Hepatic stellate cell (primary cell): ENCODE measurements around the gene CHST15.

Experiments used
- DNase-seq: peaks from one replicate; pipeline ENCODE4 v3.0.0; 2011; ENCODE audit warnings: low spot score

The CHST15 gene

GRCh38 chr10:123998197-123999141, 94.9 kb downstream of the CHST15 start:
- peak; percentile 4 for DNase-seq

GRCh38 chr10:123997486-123998196, 95.8 kb downstream of the CHST15 start:
- peak; percentile 85 for DNase-seq

- DNase-seq = peak; percentile 1
These were observed 96.4 kb downstream of the CHST15 start for GRCh38 chr10:123997013-123997412.

GRCh38 chr10:123996302-123996701, 97.1 kb downstream of the CHST15 start:
- DNase-seq = no peak

- DNase-seq = peak; percentile 73
These were observed 97.8 kb downstream of the CHST15 start for GRCh38 chr10:123995461-123996131.

GRCh38 chr10:123995082-123995460, 98.3 kb downstream of the CHST15 start:
- DNase-seq = no peak

- DNase-seq = peak; percentile 92
These were observed 98.8 kb downstream of the CHST15 start for GRCh38 chr10:123994417-123995081.

GRCh38 chr10:123993534-123994416, 99.6 kb downstream of the CHST15 start:
- no peak for DNase-seq

- DNase-seq = no peak
These were observed 101.5 kb downstream of the CHST15 start for GRCh38 chr10:123991611-123992570.

GRCh38 chr10:123990889-123991288, 102.5 kb downstream of the CHST15 start:
- no peak for DNase-seq

- no peak for DNase-seq
These were observed 104.7 kb downstream of the CHST15 start for GRCh38 chr10:123988694-123989093.

GRCh38 chr10:123986736-123987135, 106.7 kb downstream of the CHST15 start:
- no peak for DNase-seq

GRCh38 chr10:123974406-123974805, 119.0 kb downstream of the CHST15 start:
- DNase-seq = no peak

GRCh38 chr10:123972481-123973401, 120.7 kb downstream of the CHST15 start:
- DNase-seq = no peak

GRCh38 chr10:123970927-123971286, 122.5 kb downstream of the CHST15 start:
- DNase-seq = no peak

- DNase-seq = no peak
These were observed 123.0 kb downstream of the CHST15 start for GRCh38 chr10:123970207-123970926.

GRCh38 chr10:123967626-123968243, 125.7 kb downstream of the CHST15 start:
- peak; percentile 74 for DNase-seq

GRCh38 chr10:123966896-123967231, 126.5 kb downstream of the CHST15 start:
- DNase-seq = no peak
